HepG2 (cell line): ENCODE results near the gene NKAIN2. TPM values are rescaled to one million over a fixed set of nuclear protein-coding genes. Genes with fewer than 3 reads are reported as not detected.

Experiments used
- ATAC-seq: fragments of 200-7000 bp; cut with Tn5 transposase; 3 replicates; pipeline ENCODE4 v1.9.1; 2020; ENCODE audit warnings: mild to moderate bottlenecking, moderate library complexity
- BruUV-seq: library from RNA; stranded (reverse); fragments of 400-500 nt; replicated peaks from 2 replicates; lab custom pipeline; 2021; lab: Mats Ljungman, UMichigan
- CTCF ChIA-PET: fragments of 300-600 bp; formaldehyde crosslinking; extraction: SDS; loops from one replicate; lab custom pipeline; 2021; ENCODE audit warnings: low total read pairs, inconsistent platforms, low intra/inter-chr PET ratio; lab: Yijun Ruan, JAX
- POLR2A ChIA-PET: fragments of 350-600 bp; sonication (Branson Sonifier 250); formaldehyde crosslinking; loops from one replicate; lab custom pipeline; 2020; ENCODE audit warnings: antibody characterized with exemption, inconsistent platforms; lab: Yijun Ruan, JAX
- DNase-seq: peaks from one replicate; pipeline ENCODE4 v3.0.0-alpha.2; 2015; ENCODE audit warnings: low spot score
- FAIRE-seq: peaks from 3 replicates; lab custom pipeline; 2011; peaks lifted over from hg19 to GRCh38; lab: Jason Lieb, UNC
- H2AFZ ChIP-seq: one replicate; pipeline ENCODE4 v1.6.1; 2011; ENCODE audit warnings: low read length, inconsistent platforms
- H3K27ac ChIP-seq: fragments of 300-600 bp; 3 replicates; pipeline ENCODE4 v1.8.0; 2011; ENCODE audit warnings: mixed run types, mild to moderate bottlenecking, mixed read lengths, low read length, inconsistent platforms; ENCODE audit not compliant: insufficient read depth; ENCODE audit errors: extremely low read length
- H3K27me3 ChIP-seq, 2 experiments: fragments of 200-600 bp in 1 of 2; 2 replicates in 1 of 2; 3 replicates in 1 of 2; pipeline versions ENCODE4 v1.6.0 to v1.8.0; 2011; ENCODE audit warnings: low read length in 2 of 2, mild to moderate bottlenecking in 2 of 2, moderate library complexity in 2 of 2, inconsistent platforms in 1 of 2; ENCODE audit not compliant: insufficient read depth in 2 of 2, control insufficient read depth in 1 of 2
- H3K36me3 ChIP-seq, 2 experiments: fragments of 200-600 bp in 1 of 2; replicated peaks in 1 of 2; 2 replicates in 1 of 2; 3 replicates in 1 of 2; pipeline versions ENCODE4 v1.5.1 to v1.8.0; 2011; ENCODE audit warnings: low read length in 2 of 2, inconsistent platforms in 1 of 2; ENCODE audit not compliant: insufficient read depth in 2 of 2, control insufficient read depth in 1 of 2
- H3K4me1 ChIP-seq: 2 replicates; pipeline ENCODE4 v1.5.1; 2012; ENCODE audit warnings: low read length, inconsistent platforms; ENCODE audit not compliant: insufficient read depth
- H3K4me2 ChIP-seq: 2 replicates; pipeline ENCODE4 v1.6.0; 2011; ENCODE audit warnings: low read depth, low read length, inconsistent platforms
- H3K4me3 ChIP-seq, 3 experiments: fragments of 200-600 bp in 1 of 3; sonication (generic), shearing (Covaris generic) in 1 of 3; replicated peaks in 1 of 3; 2 replicates each; pipeline ENCODE4 v1.5.1; 2011 to 2016; ENCODE audit warnings: low read length in 3 of 3, inconsistent platforms in 2 of 3, low read depth in 2 of 3, mild to moderate bottlenecking in 2 of 3, control low read depth in 1 of 3, mixed read lengths in 1 of 3; ENCODE audit not compliant: insufficient read depth in 1 of 3
- H3K79me2 ChIP-seq: one replicate; pipeline ENCODE4 v1.6.1; 2011; ENCODE audit warnings: low read length, inconsistent platforms; ENCODE audit not compliant: insufficient read depth
- H3K9ac ChIP-seq: 2 replicates; pipeline ENCODE4 v1.6.0; 2011; ENCODE audit warnings: mild to moderate bottlenecking, low read depth, low read length, inconsistent platforms; ENCODE audit not compliant: insufficient read depth
- H3K9me3 ChIP-seq: 2 replicates; pipeline ENCODE4 v1.5.1; 2012; ENCODE audit warnings: mild to moderate bottlenecking, low read length
- H4K20me1 ChIP-seq: 2 replicates; pipeline ENCODE4 v1.6.0; 2011; ENCODE audit warnings: inconsistent platforms, mild to moderate bottlenecking, low read length, moderate library complexity; ENCODE audit not compliant: insufficient read depth
- POLR2A ChIP-seq, 2 experiments: IDR thresholded peaks; 2 replicates each; pipeline ENCODE4 v1.6.1; 2011; ENCODE audit warnings: low read depth in 2 of 2, low read length in 2 of 2, mild to moderate bottlenecking in 1 of 2, moderate library complexity in 1 of 2; ENCODE audit not compliant: insufficient read depth in 1 of 2
- SIN3A ChIP-seq: IDR thresholded peaks from 2 replicates; pipeline ENCODE4 v1.6.1; 2011; ENCODE audit warnings: low read depth, mild to moderate bottlenecking, control low read depth, low read length, borderline replicate concordance
- SIN3B ChIP-seq: fragments of 150-350 bp; IDR thresholded peaks from 2 replicates; pipeline ENCODE4 v1.6.1; 2014; ENCODE audit warnings: low read length
- SP4 ChIP-seq: sonication (generic); formaldehyde crosslinking; IDR thresholded peaks from 2 replicates; pipeline ENCODE4 v1.8.1; 2023; ENCODE audit warnings: mild to moderate bottlenecking, missing genetic modification reagents
- TBP ChIP-seq: sonication (generic); formaldehyde crosslinking; IDR thresholded peaks from 2 replicates; pipeline ENCODE4 v1.5.0; 2020; ENCODE audit warnings: missing genetic modification reagents
- ZFP36 ChIP-seq: fragments of 150-350 bp; IDR thresholded peaks from 2 replicates; pipeline ENCODE4 v1.6.1; 2018; ENCODE audit warnings: borderline replicate concordance, low read length, low read depth; ENCODE audit not compliant: partially characterized antibody
- ZFYVE20 ChIP-seq: sonication (generic); formaldehyde crosslinking; IDR thresholded peaks from 2 replicates; pipeline ENCODE4 v1.8.0; 2023; ENCODE audit warnings: low read depth, mild to moderate bottlenecking, moderate library complexity, missing genetic modification reagents, borderline replicate concordance
- ZNF20 ChIP-seq: sonication (generic); formaldehyde crosslinking; IDR thresholded peaks from 2 replicates; pipeline ENCODE4 v1.4.0; 2020; ENCODE audit warnings: mild to moderate bottlenecking, moderate library complexity, missing genetic modification reagents
- ZNF225 ChIP-seq: sonication (generic); formaldehyde crosslinking; IDR thresholded peaks from 2 replicates; pipeline ENCODE4 v1.4.0; 2020; ENCODE audit warnings: mild to moderate bottlenecking, missing genetic modification reagents
- ZNF674 ChIP-seq: sonication (generic); formaldehyde crosslinking; IDR thresholded peaks from 2 replicates; pipeline ENCODE4 v1.5.0; 2020; ENCODE audit warnings: low read depth, mild to moderate bottlenecking, missing genetic modification reagents
- ZNF709 ChIP-seq: sonication (generic); formaldehyde crosslinking; IDR thresholded peaks from 2 replicates; pipeline ENCODE4 v1.5.0; 2020; ENCODE audit warnings: mild to moderate bottlenecking, missing genetic modification reagents
- ZSCAN22 ChIP-seq: sonication (generic); formaldehyde crosslinking; IDR thresholded peaks from 2 replicates; pipeline ENCODE4 v1.4.0; 2020; ENCODE audit warnings: mild to moderate bottlenecking, missing genetic modification reagents
- WGBS: methylation state at CpG from one replicate; pipeline ENCODE4 v1.1.6; 2017; ENCODE audit warnings: low lambda C conversion rate; 5-methylcytosine and 5-hydroxymethylcytosine counted together
- in situ Hi-C: cut with HindIII; loops from 2 replicates; pipeline ENCODE4 v1.10.0; 2017; ENCODE audit warnings: low pct_unique_long_range_greater_than_20kb; ENCODE audit not compliant: extremely low pct_ligation_motif_present
- intact Hi-C: fragments of 100-400 bp; cut with micrococcal nuclease; formaldehyde crosslinking; loops from one replicate; pipeline ENCODE4 v1.10.0; 2022; ENCODE audit not compliant: unreplicated experiment
- polyA plus RNA-seq, 8 experiments: library from polyadenylated mRNA; depleted of rRNA in 3 of 8; stranded (reverse) in 7 of 8; unstranded in 1 of 8; fragments of >200 nt; fragmentation: Illumina TruSeq in 4 of 8; extraction: Trizol in 4 of 8; gene quantifications; 2 replicates each; pipeline versions ENCODE4 v1.2.1 to v1.2.3, GENCODE V29; 2011 to 2016; ENCODE audit warnings: low read depth in 4 of 8, missing spikeins in 1 of 8, mixed read lengths in 1 of 8; ENCODE audit not compliant: insufficient read depth in 1 of 8
- total RNA-seq, 5 experiments: library from RNA; depleted of rRNA; stranded (reverse); fragments of >200 nt; fragmentation: Illumina TruSeq; extraction: Trizol; gene quantifications; 2 replicates each; pipeline ENCODE4 v1.2.3, GENCODE V29; 2016; ENCODE audit warnings: low read depth in 1 of 5

Gene NKAIN2
- total and polyA plus RNA-seq, 2 of the 13 experiments (the other 11 are each of a cell fraction or from before 2014, with no cell fraction given): not detected

DNA sequence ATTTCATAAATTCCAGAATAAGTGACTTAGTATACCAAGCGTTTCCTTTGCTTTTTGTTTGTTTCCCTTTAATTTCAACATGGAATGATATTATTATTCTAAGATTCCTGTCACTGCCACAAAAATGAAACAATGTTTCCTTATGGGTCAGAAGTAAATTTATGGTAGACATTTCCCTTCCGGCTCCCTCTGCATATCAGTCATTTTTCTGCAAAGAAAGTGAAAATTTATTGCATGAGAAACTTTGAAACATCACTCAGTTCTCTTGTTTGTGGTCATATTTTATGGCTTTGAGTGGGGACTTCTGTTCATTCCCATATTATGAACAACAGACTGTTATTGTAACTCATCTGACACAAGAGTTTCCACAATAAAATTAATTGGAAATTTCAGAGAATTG is 97.8 kb downstream of the NKAIN2 start:
- no peak overlapping the region for H3K9ac ChIP-seq
- no TSS peak for BruUV-seq
- ATAC-seq (no peak), FAIRE-seq (no peak), DNase-seq (no peak)
- in situ Hi-C loops (no loop called here), intact Hi-C loops (no loop called here)
- no peak overlapping the region for H2AFZ ChIP-seq
- H3K9me3 ChIP-seq: no peaks in the 10 kb centered on the region
- no peaks in the 10 kb centered on the region for H4K20me1 ChIP-seq
- H3K36me3 ChIP-seq: no peaks in the 10 kb centered on the region
- H3K27me3 ChIP-seq: no peaks in the 10 kb centered on the region
- ChIA-PET CTCF (no interaction called here), POLR2A (no interaction called here)
- H3K27ac ChIP-seq: no peak overlapping the region
- no peaks in the 10 kb centered on the region for H3K4me1 ChIP-seq
- no peaks in the 10 kb centered on the region for H3K79me2 ChIP-seq
- WGBS: 11% methylated on average over 2 of the region's 2 CpGs
- no peak overlapping the region for H3K4me3 ChIP-seq
- no peak overlapping the region for H3K4me2 ChIP-seq
- TF ChIP-seq ZNF709: no peak
- no peak for TF ChIP-seq SIN3A
- no peak for TF ChIP-seq TBP
- no peak for TF ChIP-seq POLR2A (IDR thresholded peaks at IDR 0.05; ENCODE audit: insufficient read depth in 1 of 2, low read depth in 2 of 2, low read length in 2 of 2)
- no peak for TF ChIP-seq ZFYVE20
- no peak for TF ChIP-seq ZNF20 (CRISPR knock-in tag)
- no peak for TF ChIP-seq SIN3B
- TF ChIP-seq SP4 (CRISPR knock-in tag): no peak
- no peak for TF ChIP-seq ZNF225 (CRISPR knock-in tag)
- no peak for TF ChIP-seq ZSCAN22

DNA sequence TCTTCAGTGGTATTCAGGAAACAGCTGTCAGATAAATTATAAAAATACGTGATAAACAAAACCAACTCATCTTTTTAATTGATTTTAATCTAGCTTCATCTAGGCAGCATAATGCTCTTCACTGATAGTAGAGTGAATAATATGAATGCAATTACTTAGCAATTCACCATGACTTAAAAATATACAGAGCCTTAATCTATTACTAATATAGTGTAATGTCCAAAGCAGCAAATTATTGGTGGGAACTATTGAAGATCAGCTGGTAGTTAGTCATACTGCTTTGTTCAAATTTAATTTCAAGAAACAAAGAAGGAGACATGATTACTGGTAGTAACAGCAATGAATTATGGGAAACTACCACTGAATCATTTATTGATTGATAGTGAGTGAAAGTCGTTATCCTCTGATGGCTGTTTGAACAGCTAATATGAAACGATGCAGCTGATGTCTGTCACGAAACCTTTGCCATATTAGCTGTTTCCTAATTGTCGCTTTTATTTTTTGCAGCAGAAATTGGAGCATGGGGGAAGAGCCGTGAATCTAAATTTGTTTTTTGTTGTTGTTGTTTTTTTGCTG is 99.2 kb downstream of the NKAIN2 start:
- ChIA-PET CTCF (no interaction called here), POLR2A (no interaction called here)
- Histone ChIP-seq H3K79me2 (no peaks in the 10 kb centered on the region), H3K27me3 (no peaks in the 10 kb centered on the region), H3K4me3 (no peak overlapping the region), H4K20me1 (no peaks in the 10 kb centered on the region), H3K4me2 (no peak overlapping the region), H3K9me3 (no peaks in the 10 kb centered on the region), H3K36me3 (no peaks in the 10 kb centered on the region), H3K9ac (no peak overlapping the region), H3K27ac (no peak overlapping the region), H3K4me1 (no peaks in the 10 kb centered on the region), H2AFZ (no peak overlapping the region)
- in situ Hi-C loops: no loop called here
- no peak for ATAC-seq
- no TSS peak for BruUV-seq
- intact Hi-C loops: no loop called here
- WGBS: 15% methylated on average over 6 of the region's 6 CpGs
- DNase-seq: no peak
- no peak for FAIRE-seq
- TF ChIP-seq ZFP36 (no peak), ZNF674 (CRISPR knock-in tag) (no peak)
